GM23338 (cell line): Measurements from ENCODE around the gene CLPTM1L.

Experiments used
- CREB1 ChIP-seq: fragments of 250-450 bp; sonication (Bioruptor Pico); IDR thresholded peaks from 2 replicates; pipeline ENCODE4 v1.5.0; 2020; ENCODE audit warnings: low read depth, mild to moderate bottlenecking, moderate library complexity
- CTCF ChIP-seq, 2 experiments: fragments of 200-600 bp in 1 of 2; sonication (generic) in 1 of 2; conservative IDR thresholded peaks; 2 replicates each; pipeline versions ENCODE4 v1.5.1 to v1.6.1; 2016 to 2017; ENCODE audit warnings: antibody characterized with exemption in 2 of 2, low read depth in 2 of 2, mild to moderate bottlenecking in 2 of 2, moderate library complexity in 1 of 2
- EZH2 ChIP-seq: fragments of 200-600 bp; sonication (generic); IDR thresholded peaks from one replicate; pipeline ENCODE4 v1.8.0; 2017; ENCODE audit warnings: antibody characterized with exemption, mild to moderate bottlenecking, low read depth; ENCODE audit not compliant: unreplicated experiment
- EZH2phosphoT487 ChIP-seq: fragments of 200-600 bp; sonication (generic); IDR thresholded peaks from one replicate; pipeline ENCODE4 v1.8.1; 2018; ENCODE audit warnings: antibody characterized with exemption; ENCODE audit not compliant: unreplicated experiment
- JUNB ChIP-seq: IDR thresholded peaks from one replicate; pipeline ENCODE4 v1.6.1; 2016; ENCODE audit warnings: antibody characterized with exemption; ENCODE audit not compliant: unreplicated experiment
- NANOG ChIP-seq: IDR thresholded peaks from 2 replicates; pipeline ENCODE4 v1.6.1; 2016; ENCODE audit warnings: antibody characterized with exemption, borderline replicate concordance
- POLR2AphosphoS5 ChIP-seq: IDR thresholded peaks from 2 replicates; pipeline ENCODE4 v1.6.1; 2016; ENCODE audit warnings: antibody characterized with exemption, low read depth
- REST ChIP-seq: IDR thresholded peaks from one replicate; pipeline ENCODE4 v1.6.1; 2018; ENCODE audit warnings: antibody characterized with exemption; ENCODE audit not compliant: unreplicated experiment
- ZNF114 ChIP-seq: fragments of 250-450 bp; sonication (Bioruptor Pico); IDR thresholded peaks from 2 replicates; pipeline ENCODE4 v1.5.0; 2020; ENCODE audit warnings: mild to moderate bottlenecking, moderate library complexity
- ZNF331 ChIP-seq: fragments of 250-450 bp; sonication (Bioruptor Pico); IDR thresholded peaks from 2 replicates; pipeline ENCODE4 v1.5.0; 2020; ENCODE audit warnings: low read depth, mild to moderate bottlenecking, moderate library complexity
- ZNF462 ChIP-seq: fragments of 250-450 bp; sonication (Bioruptor Pico); IDR thresholded peaks from 2 replicates; pipeline ENCODE4 v1.5.0; 2020; ENCODE audit warnings: mild to moderate bottlenecking, moderate library complexity

- TF ChIP-seq CTCF (conservative IDR thresholded peaks at IDR 0.05; ENCODE audit: low read depth in 2 of 2), result no peak
- no peak for TF ChIP-seq ZNF114
- no peak for TF ChIP-seq POLR2AphosphoS5
- TF ChIP-seq EZH2, result no peak
- no peak for TF ChIP-seq REST
- TF ChIP-seq ZNF331 (CRISPR knock-in tag), result no peak
- TF ChIP-seq CREB1 (CRISPR knock-in tag), result no peak
- no peak for TF ChIP-seq NANOG
- no peak for TF ChIP-seq JUNB
- TF ChIP-seq EZH2phosphoT487, result no peak
- no peak for TF ChIP-seq ZNF462
Observed at GRCh38 chr5:1311439-1312055, 33.4 kb downstream of the CLPTM1L start.
